NK-92 (cell line): Measurements from ENCODE around the gene EEF2.
A peak's percentile ranks its signal among the peaks of the same experiment; 100 is the strongest.

Source experiments
- DNase-seq: peaks from one replicate; lab custom pipeline; 2025; ENCODE audit not compliant: unreplicated experiment; lab: John Stamatoyannopoulos, UW

Gene EEF2

DNA sequence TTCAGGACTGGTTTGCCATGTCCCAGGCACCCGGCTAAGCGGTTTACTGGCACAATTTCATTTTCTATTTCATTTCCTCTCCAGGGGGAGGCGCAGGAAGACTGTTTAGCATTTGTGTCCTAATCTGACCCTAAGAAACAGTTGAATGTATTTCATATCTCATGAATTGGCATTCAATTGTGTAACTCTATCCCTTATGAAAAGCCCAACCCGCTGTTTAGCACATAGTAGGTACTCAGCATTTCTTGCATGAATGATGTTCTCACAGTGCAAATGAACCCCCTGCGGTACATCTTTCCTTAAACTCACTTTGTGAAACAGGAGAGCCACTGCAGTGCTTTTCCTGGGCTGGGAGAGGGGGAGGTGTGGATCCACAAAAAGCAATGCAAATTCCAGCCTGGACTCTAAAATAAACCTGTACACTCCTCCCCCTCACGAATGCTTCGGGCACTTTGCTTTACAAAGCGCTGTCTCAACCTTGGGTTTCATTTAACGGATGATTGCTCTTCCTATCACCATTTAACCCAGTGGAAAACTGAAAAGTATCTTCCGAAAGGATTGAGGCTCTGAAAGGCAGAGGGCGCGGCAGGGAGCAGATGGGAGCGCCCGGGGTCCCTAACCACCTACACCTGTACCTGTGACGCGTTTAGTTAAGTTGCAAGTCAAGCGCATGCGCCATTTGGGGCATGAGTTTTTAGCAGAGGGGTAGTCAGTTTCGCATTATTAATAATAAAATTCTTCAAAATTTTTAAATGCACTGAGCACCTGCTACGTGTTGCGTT lies 1.2 kb upstream of the EEF2 start:
- DNase-seq = no peak

DNA sequence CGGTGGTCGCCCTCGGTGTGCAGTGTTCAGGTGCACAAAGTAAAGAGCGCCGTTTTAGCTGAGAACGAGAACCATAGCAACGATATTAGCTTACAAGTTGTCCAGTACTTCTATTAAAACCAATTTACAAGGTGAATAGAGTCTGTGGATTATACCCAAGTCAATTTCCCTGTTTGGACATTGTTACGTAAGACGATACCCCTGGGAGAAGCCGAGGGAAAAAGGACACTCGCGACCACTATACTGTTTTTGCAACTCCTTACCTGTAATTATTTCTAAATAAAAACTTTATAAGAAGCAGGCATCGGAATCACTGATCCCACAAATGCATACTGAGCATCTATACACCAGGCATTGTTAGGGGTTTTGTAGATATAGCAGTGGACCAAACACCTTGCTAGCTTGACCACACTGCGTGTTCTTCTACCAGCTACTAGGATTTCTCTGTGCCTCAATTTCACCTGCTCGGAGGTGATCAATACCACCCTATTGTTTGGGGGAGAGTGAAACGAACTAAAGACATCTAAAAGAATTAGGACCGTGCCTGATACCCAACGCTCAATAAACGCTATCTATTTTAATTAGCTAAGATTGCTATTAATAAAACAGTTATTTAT lies 488 bp upstream of the EEF2 start:
- DNase-seq = no peak

DNA sequence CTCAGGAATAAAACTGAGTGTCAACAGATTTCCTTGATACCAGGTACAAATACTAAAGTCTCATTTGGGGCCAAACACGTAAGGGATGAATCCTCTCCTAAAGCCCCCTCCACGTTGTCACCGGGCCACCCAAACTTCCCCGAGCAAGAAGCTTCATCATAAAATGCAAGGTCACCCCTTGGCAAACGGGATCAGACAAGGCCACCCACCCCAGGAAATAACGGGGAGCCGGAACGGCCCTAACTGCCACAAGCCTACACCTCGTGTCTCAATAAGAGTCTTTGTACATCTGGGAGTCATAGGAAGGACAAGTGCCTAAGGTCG lies 717 bp downstream of the EEF2 start:
- no peak for DNase-seq

DNA sequence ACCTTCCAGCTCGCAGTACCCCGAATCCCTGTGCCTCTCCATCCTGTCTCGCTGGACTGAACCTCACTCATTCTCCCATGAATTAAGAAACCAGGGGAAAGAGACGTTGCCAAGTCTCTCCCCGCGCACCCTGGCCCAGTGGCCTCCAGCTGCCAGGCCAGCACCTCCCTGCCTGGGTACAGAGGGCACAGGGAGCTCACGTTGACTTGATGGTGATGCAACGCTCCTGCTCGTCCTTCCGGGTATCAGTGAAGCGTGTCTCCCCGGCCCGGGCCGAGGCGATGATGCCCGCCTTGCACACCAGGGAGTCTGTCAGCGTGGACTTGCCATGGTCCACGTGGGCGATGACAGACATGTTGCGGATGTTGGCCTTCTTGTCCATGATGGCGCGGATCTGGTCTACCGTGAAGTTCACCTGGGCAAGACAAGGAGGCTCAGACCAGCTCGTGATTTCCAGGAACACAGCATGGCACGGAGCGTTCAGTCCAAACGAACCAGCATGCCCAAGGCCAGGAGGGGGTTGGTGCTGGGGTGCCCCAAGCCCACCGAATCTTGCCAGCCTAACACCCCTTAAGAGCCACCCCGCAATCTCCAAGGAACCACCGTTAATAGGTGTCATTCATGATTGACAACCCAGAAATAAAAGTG lies 1.2 kb downstream of the EEF2 start:
- DNase-seq = no peak

DNA sequence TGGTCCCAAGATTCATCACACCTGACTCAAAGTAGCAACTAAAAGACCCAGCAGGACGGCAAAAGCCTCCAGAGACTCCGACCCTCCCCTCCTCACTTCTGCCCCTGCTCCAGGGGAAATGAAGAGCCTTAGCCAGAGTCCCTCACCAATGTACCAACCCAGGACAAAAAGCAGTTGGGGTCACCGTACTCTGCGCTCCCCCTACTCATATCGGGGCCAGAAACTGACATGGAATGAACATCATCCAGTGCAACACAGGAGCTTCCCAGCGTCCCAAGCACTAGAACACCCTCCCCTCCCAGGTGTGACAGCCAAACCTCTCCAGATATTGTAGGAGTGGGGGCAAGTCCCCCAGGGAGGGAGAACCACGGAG lies 1.7 kb downstream of the EEF2 start:
- DNase-seq = no peak

DNA sequence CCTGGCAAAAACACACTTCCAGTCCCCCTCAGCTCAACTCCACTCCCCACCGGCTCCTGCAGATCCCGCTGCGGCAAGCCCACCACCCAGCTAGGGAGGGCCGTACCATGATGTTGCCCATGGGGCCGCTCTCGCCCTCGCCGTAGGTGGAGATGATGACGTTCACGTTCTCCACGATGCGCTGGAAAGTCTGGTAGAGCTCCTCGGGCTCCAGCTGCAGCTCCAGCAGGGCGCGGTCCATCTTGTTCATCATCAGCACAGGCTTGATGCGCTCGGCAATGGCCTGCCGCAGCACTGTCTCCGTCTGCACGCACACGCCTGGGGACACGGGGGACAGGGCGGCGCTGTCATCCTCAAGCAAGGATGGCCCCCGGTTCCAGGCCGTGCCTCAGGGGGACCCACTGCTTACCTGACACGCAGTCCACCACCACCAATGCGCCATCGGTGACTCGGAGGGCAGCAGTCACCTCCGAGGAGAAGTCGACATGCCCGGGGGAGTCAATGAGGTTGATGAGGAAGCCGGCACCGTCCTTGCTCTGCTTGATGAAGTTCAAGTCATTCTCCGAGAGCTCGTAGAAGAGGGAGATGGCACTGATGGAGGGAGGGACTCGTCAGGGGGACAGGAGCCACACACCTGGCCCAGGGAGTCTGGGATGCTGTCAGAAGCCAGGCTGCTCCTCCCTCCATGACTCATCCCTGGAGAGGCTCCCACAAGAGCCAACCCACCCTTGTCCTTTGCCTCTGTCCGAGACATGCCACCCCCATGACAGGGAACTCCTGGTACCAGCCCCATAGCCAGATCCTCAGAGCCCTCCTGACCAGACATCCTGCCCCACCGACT lies 2.3 kb downstream of the EEF2 start:
- DNase-seq = no peak

DNA sequence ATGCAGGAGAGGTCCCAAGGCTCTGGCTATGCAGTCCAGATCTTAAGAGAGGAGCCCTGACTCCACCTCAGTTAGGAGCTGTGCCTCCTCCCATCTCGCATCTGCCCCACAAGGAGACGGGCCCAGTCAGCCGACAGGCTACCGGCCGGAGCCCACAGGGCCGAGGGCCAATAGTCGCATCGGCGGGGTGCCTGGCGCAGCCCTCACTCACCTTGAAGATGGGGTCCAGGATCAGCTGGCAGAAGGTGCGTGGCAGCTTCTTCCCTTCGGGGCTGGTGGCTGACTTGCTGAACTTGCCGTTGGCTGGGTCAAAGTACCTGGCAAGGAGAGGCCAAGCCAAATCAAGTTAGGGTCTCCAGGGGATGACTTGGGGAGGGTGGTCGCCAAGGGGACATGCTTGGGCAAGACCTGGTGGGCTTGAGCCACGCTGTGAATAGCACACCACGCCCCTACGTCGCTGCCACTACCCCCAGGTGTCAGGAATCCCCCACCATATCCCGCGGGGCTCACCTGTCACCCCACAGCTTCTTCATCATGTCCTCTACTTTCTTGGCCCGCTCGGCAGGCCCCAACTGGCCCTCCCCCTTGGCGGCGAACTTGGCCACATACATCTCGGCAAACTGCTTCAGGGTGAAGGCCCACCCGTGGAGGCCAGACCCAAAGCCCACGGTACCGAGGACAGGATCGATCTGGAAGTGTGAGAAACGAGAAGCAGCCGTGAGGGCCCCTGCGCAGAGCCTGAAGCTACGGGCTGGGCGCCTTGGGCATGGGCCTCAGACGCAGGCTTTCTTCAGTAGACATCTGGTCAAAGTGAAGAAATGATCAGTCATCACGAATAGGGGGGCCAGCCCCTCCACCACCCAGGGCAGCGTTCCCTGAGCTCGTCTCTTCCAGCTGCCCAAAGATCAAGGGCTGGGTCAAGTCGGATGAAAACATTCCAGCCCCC lies 3.3 kb downstream of the EEF2 start:
- DNase-seq = no peak

DNA sequence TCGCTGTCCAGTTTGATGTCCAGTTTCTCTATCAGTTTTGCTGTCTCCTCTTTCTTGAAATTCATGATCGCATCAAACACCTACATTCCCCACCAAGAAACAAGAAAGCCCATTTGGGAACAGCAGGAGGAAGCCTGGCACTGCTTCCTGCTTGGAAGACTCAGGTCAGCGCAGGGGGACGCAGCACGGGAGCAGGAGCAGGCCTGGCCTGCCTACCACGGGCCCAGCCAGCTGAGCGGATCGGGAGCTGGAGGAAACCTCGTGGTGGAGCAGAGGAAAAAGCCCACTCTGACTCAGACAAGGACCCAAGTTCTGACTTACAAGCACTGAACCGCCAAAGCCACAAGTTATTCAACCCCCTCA lies 3.9 kb downstream of the EEF2 start:
- no peak for DNase-seq

DNA sequence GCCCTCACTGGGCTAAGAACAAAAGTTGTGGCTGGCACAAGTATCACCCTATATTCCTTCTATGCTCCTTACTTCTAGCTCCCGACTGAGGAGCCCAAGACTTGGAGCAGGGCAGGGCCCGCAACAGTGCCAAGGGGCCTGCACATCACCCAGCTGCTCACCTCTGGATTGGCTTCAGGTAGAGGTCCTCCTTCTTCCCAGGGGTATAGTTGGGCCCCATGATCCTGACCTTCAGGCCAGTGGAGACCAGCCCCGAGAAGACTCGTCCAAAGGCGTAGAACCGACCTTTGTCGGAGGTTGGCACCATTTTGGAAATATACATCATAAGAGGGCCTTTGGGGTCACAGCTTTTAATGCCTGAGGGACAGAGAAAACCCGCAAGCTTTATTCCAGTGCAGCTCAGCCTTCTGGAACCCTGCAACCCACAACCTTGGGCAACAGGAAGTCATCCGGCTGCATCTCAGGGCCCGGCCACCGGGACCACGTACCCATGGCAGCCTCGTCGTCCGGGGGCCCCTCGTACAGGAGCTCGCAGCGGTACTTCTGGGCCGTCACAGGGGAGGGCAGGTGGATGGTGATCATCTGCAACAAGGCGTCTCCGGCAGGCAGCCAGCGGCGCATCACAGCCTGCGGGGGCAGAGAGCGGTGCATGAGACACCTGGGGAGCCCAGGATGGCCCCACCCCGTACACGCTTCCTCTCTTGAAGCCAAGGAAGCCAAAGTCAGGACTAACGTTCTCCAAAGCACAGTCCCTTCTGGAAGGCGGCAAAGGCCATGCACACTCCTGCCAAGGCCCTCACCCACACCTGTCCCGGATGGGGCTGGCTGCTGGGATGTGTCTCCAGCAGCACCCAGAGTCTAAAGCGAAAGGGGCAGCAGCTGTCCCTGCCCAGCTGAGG lies 4.7 kb downstream of the EEF2 start:
- DNase-seq = no peak

DNA sequence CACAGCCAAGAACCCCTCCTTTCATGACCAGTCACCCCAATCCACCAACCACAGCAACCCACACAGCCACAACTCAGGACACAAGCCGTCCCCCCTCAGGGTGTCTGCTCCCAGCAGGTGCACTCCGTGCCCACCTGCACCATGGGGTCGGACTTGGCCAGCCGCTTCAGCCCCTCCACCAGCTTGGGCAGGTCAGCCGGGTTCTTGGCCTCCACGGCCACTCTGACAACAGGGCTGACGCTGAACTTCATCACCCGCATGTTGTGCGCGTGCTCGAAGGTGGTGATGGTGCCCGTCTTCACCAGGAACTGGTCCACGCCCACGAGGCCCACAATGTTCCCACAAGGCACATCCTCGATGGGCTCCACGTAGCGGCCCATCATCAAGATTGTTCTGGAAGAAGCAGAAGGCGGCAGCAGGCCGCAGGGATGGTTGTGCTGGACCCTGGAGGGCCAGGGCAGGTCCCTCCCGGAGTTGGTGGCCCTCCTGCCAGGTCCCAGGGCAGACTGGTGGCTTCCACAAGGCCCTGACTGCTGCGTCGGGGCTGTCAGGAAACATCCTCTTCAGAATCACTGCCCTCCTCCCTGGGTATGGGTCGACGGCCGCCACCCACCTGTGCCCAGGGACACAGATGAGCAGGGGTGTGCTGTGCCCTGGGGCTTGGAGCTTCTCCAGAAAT lies 5.5 kb downstream of the EEF2 start:
- DNase-seq = no peak

DNA sequence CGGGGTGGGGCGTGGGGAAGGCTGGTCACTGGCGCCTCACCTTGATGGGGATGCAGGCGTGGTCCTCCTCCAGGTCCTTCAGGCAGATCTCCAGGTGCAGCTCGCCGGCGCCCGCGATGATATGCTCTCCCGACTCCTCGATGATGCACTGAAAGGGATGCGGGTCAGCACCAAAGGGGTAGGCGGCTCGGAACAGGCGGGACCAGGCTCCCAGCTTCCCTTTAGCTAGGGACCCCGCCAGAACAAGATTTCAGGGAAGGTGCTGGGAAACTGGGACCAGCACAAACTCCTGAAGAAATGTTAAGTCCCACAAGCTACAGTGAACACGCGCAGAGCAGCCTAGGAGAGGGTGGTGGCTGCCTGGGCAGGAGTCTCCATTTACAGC lies 6.0 kb downstream of the EEF2 start:
- DNase-seq = no peak

DNA sequence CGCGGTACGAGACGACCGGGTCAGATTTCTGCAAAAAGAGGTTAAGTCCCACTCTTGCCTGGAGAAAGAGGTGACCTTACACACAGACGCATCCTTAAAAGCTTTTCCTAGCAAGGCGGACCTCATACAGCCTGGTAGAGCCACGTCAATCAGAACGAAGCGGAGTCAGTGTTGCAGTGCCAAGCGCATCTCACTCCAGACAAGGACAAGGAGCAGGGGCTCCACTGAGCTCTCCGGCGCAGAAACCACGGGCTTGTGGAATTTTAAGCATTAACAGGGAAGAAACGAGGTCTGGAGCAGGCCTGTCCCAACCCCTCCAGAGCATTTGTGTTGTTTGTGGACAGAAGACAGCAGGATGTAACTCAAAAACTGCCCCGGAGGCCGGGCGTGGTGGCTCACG lies 7.1 kb downstream of the EEF2 start:
- no peak for DNase-seq

DNA sequence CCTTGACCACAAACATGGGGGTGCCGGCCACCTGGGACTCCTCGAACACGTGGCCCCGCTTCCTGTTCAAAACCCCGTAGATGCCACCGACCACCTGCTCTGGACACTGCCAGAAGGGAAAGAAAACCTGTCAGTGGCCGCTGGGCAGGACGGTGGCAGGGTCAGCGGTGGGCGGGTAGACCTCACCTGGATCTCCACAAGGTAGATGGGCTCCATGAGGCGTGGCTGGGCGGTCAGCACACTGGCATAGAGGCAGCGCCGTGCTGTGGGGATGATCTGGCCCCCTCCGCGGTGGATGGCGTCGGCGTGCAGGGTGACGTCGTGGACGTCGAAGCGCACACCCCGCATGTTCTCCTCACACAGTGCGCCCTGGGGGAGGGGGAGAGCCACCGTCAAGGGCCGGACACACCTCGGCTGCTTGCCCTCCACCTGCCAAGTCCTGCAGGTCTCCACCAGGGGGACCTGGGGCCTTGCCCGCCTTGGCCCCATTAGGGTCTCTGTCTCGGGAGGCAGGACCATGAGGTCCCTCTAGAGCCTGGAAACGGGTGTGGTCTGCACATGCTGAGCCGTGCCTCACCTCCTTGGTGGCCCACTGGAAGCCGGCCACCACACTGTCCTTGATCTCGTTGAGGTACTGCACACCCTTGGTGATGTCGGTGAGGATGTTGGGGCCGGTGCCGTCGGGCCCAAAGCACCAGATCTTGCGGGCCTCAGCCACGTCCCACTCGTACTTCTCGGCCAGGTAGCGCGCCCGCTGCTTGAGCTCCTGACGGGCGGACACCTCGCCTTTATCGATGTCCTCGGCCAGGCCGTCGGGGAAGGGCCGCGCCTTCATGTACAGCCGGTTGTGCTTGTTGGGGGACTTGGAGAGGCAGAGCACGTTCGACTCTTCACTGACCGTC lies 7.8 kb downstream of the EEF2 start:
- DNase-seq = no peak

DNA sequence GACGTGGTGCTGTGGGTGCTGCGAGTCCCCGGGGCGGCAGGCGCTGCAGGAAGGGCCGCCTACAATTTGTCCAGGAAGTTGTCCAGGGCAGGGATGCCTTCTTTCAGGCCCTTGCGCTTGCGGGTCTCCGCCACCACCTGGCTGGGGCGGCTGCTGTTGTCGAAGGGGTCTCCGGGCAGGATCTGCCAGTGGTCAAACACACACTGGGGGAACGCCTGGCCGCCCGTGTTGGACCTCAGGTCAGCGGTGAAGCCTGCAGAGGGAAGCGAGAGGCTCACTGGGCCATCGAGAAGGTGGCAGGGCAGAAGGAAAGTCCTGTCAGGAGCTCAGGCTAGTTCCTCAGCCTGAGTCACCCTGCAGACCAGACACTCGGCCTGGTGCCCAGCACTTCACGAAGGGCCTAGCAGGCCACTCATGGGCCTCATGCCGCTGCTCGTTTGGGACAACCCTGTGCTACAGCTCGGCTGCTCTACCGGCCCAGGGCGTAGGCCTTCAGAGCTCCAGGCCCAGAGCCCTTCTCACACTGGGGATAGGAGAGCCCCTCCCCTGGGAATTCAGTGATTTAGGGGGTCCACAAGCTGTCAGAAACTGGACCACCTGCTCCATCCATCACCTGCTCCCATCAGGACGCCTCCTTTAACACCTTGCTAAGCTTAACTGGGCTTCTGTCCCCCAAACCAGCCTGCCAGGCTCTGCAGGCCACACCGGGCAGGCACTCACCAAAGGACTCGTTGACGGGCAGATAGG lies 8.6 kb downstream of the EEF2 start:
- DNase-seq = no peak

DNA sequence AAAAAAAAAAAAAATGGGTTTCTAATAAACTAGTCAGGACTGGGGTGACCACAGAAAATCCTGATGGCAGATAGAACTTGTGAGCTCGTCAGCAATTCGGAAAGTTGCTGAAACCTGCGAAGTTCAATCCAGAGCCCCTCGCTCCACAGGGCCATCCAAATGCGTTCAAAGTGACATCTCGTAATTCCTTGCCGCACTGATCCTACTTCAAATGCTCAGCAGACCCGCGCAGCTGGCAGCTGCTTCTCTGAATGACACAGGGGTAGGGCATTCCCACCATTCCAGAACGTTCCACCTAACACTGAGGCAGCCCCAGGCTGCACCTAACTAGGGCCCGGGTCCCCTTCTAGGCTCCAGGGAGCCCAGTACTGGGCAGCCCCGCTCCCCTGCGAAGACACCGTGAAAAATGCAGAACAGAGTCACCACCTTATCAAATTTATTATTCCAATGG lies 9.6 kb downstream of the EEF2 start:
- no peak for DNase-seq

DNA sequence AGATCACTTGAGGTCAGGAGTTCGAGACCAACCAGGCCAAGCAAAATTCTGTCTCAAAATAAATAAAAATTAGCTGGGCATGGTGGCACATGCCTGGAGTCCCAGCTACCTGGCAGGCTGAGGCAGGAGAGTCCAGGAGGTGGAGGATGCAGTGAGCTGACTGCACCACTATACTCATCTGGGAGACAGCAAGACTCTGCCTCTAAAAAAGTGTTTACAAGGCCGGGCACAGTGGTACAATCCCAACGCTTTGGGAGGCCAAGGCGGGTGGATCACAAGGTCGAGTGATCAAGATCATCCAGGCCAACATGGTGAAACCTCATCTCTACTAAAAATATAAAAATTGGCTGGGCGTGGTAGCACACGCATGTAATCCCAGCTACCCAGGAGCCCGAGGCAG lies 10.1 kb downstream of the EEF2 start:
- DNase-seq = no peak

DNA sequence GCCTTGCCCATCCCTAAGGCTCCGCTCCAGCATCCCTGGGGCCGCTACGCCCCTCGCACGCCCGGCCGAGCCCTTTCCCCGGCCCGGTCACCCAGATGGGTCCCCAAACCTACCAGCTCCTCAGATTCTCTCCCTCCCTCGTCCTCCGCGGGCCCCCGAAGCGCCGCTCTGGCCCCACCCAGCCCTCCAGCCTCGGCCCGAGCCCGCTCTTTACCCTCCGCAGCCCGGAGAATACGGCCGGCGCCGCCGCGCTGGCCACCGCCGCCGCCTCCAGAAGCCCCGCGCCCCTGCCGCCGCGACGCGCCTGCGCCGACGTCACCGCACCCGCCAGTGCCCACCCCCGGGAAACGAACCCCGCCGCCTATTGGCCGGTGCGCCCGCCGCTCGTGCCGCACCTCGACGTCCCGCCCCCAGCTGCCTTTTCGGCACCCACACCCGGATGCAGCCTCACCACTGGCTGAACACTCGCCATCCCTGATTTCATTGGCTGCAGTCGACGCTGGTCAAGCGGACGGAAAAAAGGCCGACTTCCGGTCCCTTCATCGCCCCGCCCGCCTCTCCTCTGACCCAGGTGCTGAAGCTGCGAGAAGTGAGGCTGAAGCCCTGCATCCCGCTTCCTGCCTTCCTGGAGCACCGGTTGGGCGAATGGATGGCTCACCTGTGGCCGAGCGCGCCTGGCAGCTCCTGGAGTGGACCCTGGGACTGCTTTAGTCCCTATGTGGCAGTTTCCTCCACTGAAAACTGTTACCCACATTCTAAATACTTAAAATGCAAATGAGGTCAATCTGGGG lies 14.3 kb downstream of the EEF2 start, which contains the start of gene DAPK3:
Gene DAPK3 (minus strand): TSS at position 292 of the 791 bp plus-strand sequence. CDS start 1,364 bp downstream, outside the sequence.
- DNase-seq = peak; percentile 55
